HEK293 (cell line): ENCODE results near the gene BMPR1A.

ENCODE experiments used
- CTCF ChIA-PET: fragments of 350-600 bp; formaldehyde crosslinking; extraction: SDS; loops from one replicate; lab custom pipeline; 2021; ENCODE audit warnings: antibody characterized with exemption; lab: Yijun Ruan, JAX
- POLR2A ChIA-PET: fragments of 300-600 bp; formaldehyde crosslinking; extraction: SDS; loops from one replicate; lab custom pipeline; 2020; ENCODE audit warnings: antibody characterized with exemption, inconsistent platforms; lab: Yijun Ruan, JAX
- H3K27ac ChIP-seq: fragments of 200-500 bp; sonication (Bioruptor generic); 2 replicates; pipeline ENCODE4 v1.5.1; 2014; ENCODE audit warnings: low read depth, low read length, control low read depth, inconsistent platforms; ENCODE audit errors: extremely low read depth
- H3K36me3 ChIP-seq, 2 experiments: fragments of 200-500 bp in 1 of 2; sonication (Bioruptor generic) in 1 of 2; 1 replicate in 1 of 2; 2 replicates in 1 of 2; pipeline ENCODE4 v1.5.1; 2014 to 2017; ENCODE audit warnings: inconsistent platforms in 2 of 2, low read length in 2 of 2; ENCODE audit not compliant: control insufficient read depth in 2 of 2, insufficient read depth in 1 of 2
- H3K4me1 ChIP-seq: fragments of 200-500 bp; sonication (Bioruptor generic); 2 replicates; pipeline ENCODE4 v1.5.1; 2014; ENCODE audit warnings: mild to moderate bottlenecking, low read length, inconsistent platforms; ENCODE audit not compliant: control insufficient read depth, insufficient read depth
- H3K4me3 ChIP-seq: 2 replicates; pipeline ENCODE4 v1.5.1; 2011; ENCODE audit warnings: low read depth, mild to moderate bottlenecking, control low read depth, low read length, moderate library complexity
- H3K9me3 ChIP-seq: fragments of 200-500 bp; sonication (Bioruptor generic); 2 replicates; pipeline ENCODE4 v1.5.1; 2014; ENCODE audit warnings: low read depth, low read length, inconsistent platforms; ENCODE audit not compliant: control insufficient read depth, insufficient read depth
- BCL11A ChIP-seq: fragments of 450-650 bp; formaldehyde crosslinking; IDR thresholded peaks from 2 replicates; pipeline ENCODE4 v1.5.1; 2016; ENCODE audit warnings: low read depth, missing biosample characterization, missing genetic modification characterization
- HOXA7 ChIP-seq: sonication (generic); formaldehyde crosslinking; IDR thresholded peaks from 2 replicates; pipeline ENCODE4 v1.8.1; 2022; ENCODE audit warnings: missing genetic modification reagents, borderline replicate concordance
- IKZF3 ChIP-seq: fragments of 450-650 bp; IDR thresholded peaks from 2 replicates; pipeline ENCODE4 v1.5.0; 2018; ENCODE audit warnings: missing biosample characterization, mild to moderate bottlenecking, missing genetic modification characterization, moderate library complexity
- SCRT1 ChIP-seq: fragments of 450-650 bp; formaldehyde crosslinking; IDR thresholded peaks from 2 replicates; pipeline ENCODE4 v1.5.1; 2016; ENCODE audit warnings: missing biosample characterization, missing genetic modification characterization, borderline replicate concordance
- SP3 ChIP-seq: fragments of 450-650 bp; formaldehyde crosslinking; IDR thresholded peaks from 2 replicates; pipeline ENCODE4 v1.5.1; 2016; ENCODE audit warnings: missing biosample characterization, missing genetic modification characterization
- TRIM28 ChIP-seq: IDR thresholded peaks from 2 replicates; pipeline ENCODE4 v1.6.1; 2011; ENCODE audit warnings: low read length, control low read depth, borderline replicate concordance
- ZBTB17 ChIP-seq: fragments of 450-650 bp; formaldehyde crosslinking; IDR thresholded peaks from 2 replicates; pipeline ENCODE4 v1.5.1; 2016; ENCODE audit warnings: missing biosample characterization, missing genetic modification characterization
- ZBTB21 ChIP-seq: fragments of 450-650 bp; formaldehyde crosslinking; IDR thresholded peaks from 2 replicates; pipeline ENCODE4 v1.5.1; 2017; ENCODE audit warnings: missing biosample characterization, missing genetic modification characterization
- ZBTB6 ChIP-seq: fragments of 450-650 bp; formaldehyde crosslinking; IDR thresholded peaks from 2 replicates; pipeline ENCODE4 v1.5.1; 2017; ENCODE audit warnings: missing biosample characterization, missing genetic modification characterization
- ZBTB8A ChIP-seq: fragments of 450-650 bp; formaldehyde crosslinking; IDR thresholded peaks from 2 replicates; pipeline ENCODE4 v1.5.1; 2016; ENCODE audit warnings: missing biosample characterization, missing genetic modification characterization
- ZEB2 ChIP-seq: fragments of 450-650 bp; formaldehyde crosslinking; IDR thresholded peaks from 2 replicates; pipeline ENCODE4 v1.5.1; 2016; ENCODE audit warnings: missing biosample characterization, missing genetic modification characterization
- ZIC2 ChIP-seq: fragments of 450-650 bp; formaldehyde crosslinking; IDR thresholded peaks from 2 replicates; pipeline ENCODE4 v1.5.1; 2016; ENCODE audit warnings: missing biosample characterization, missing genetic modification characterization
- ZNF112 ChIP-seq: fragments of 450-650 bp; formaldehyde crosslinking; IDR thresholded peaks from 2 replicates; pipeline ENCODE4 v1.5.0; 2017; ENCODE audit warnings: missing biosample characterization, missing genetic modification characterization
- ZNF114 ChIP-seq: fragments of 450-650 bp; formaldehyde crosslinking; IDR thresholded peaks from 2 replicates; pipeline ENCODE4 v1.5.0; 2017; ENCODE audit warnings: missing biosample characterization, missing genetic modification characterization
- ZNF148 ChIP-seq: fragments of 450-650 bp; formaldehyde crosslinking; IDR thresholded peaks from 2 replicates; pipeline ENCODE4 v1.5.0; 2017; ENCODE audit warnings: missing biosample characterization, missing genetic modification characterization, borderline replicate concordance
- ZNF223 ChIP-seq: fragments of 450-650 bp; formaldehyde crosslinking; IDR thresholded peaks from 2 replicates; pipeline ENCODE4 v1.5.1; 2016; ENCODE audit warnings: missing biosample characterization, missing genetic modification characterization
- ZNF292 ChIP-seq: fragments of 450-650 bp; formaldehyde crosslinking; IDR thresholded peaks from 2 replicates; pipeline ENCODE4 v1.5.1; 2016; ENCODE audit warnings: low read depth, missing biosample characterization, missing genetic modification characterization, borderline replicate concordance
- ZNF37A ChIP-seq: fragments of 450-650 bp; IDR thresholded peaks from 2 replicates; pipeline ENCODE4 v1.5.1; 2018; ENCODE audit warnings: missing biosample characterization, missing genetic modification characterization
- ZNF501 ChIP-seq: fragments of 450-650 bp; formaldehyde crosslinking; IDR thresholded peaks from 2 replicates; pipeline ENCODE4 v1.5.1; 2016; ENCODE audit warnings: missing biosample characterization, missing genetic modification characterization
- ZNF514 ChIP-seq: fragments of 450-650 bp; formaldehyde crosslinking; IDR thresholded peaks from 2 replicates; pipeline ENCODE4 v1.5.1; 2016; ENCODE audit warnings: missing biosample characterization, missing genetic modification characterization
- ZNF560 ChIP-seq: fragments of 450-650 bp; formaldehyde crosslinking; IDR thresholded peaks from 2 replicates; pipeline ENCODE4 v1.5.1; 2017; ENCODE audit warnings: missing biosample characterization, missing genetic modification characterization, borderline replicate concordance
- ZNF561 ChIP-seq: fragments of 450-650 bp; IDR thresholded peaks from 2 replicates; pipeline ENCODE4 v1.5.1; 2018; ENCODE audit warnings: missing biosample characterization, missing genetic modification characterization, borderline replicate concordance
- ZNF670 ChIP-seq: fragments of 450-650 bp; formaldehyde crosslinking; IDR thresholded peaks from 2 replicates; pipeline ENCODE4 v1.5.1; 2016; ENCODE audit warnings: missing biosample characterization, missing genetic modification characterization, low read depth
- ZNF692 ChIP-seq: fragments of 450-650 bp; formaldehyde crosslinking; IDR thresholded peaks from 2 replicates; pipeline ENCODE4 v1.5.1; 2016; ENCODE audit warnings: missing biosample characterization, missing genetic modification characterization
- ZNF704 ChIP-seq: fragments of 450-650 bp; formaldehyde crosslinking; IDR thresholded peaks from 2 replicates; pipeline ENCODE4 v1.5.1; 2016; ENCODE audit warnings: missing biosample characterization, missing genetic modification characterization
- ZNF768 ChIP-seq: fragments of 450-650 bp; formaldehyde crosslinking; IDR thresholded peaks from 2 replicates; pipeline ENCODE4 v1.5.1; 2018; ENCODE audit warnings: missing biosample characterization, mild to moderate bottlenecking, missing genetic modification characterization
- ZSCAN23 ChIP-seq: fragments of 450-650 bp; formaldehyde crosslinking; IDR thresholded peaks from 2 replicates; pipeline ENCODE4 v1.5.1; 2016; ENCODE audit warnings: missing biosample characterization, missing genetic modification characterization
- ZSCAN30 ChIP-seq: fragments of 450-650 bp; IDR thresholded peaks from 2 replicates; pipeline ENCODE4 v1.5.1; 2018; ENCODE audit warnings: missing biosample characterization, mild to moderate bottlenecking, missing genetic modification characterization, moderate library complexity

Gene BMPR1A

GRCh38 chr10:86870679-86871078 lies 114.3 kb downstream of the BMPR1A start:
- H3K36me3 ChIP-seq, result peaks cover 0 to under 1% of the 10 kb centered on the region in 2 experiments; a peak in 1 of 3 replicates
- ChIA-PET POLR2A (no interaction called here), CTCF (interaction anchor here (0.7 kb wide), 1 partner anchor 38 kb away, joined by 3 read pairs; no protein-coding TSS in a partner anchor)
- H3K9me3 ChIP-seq, result no peaks in the 10 kb centered on the region
- no peak overlapping the region for H3K27ac ChIP-seq
- H3K4me3 ChIP-seq, result no peak overlapping the region
- peaks cover 13% of the 10 kb centered on the region for H3K4me1 ChIP-seq
- TF ChIP-seq ZNF670 (tag by site-specific recombination) (no peak), ZNF514 (tag by site-specific recombination) (no peak), ZBTB6 (tag by site-specific recombination) (no peak), SCRT1 (tag by site-specific recombination) (no peak)

- CTCF ChIA-PET, result interaction anchor here (0.6 to 1.1 kb wide), 4 partner anchors 28 to 167 kb away, joined by 3 read pairs; no protein-coding TSS in a partner anchor
These were observed 115.3 kb downstream of the BMPR1A start for GRCh38 chr10:86871563-86872183.

GRCh38 chr10:86872757-86873156 lies 116.3 kb downstream of the BMPR1A start:
- ChIA-PET POLR2A (no interaction called here), CTCF (interaction anchor here (0.7 kb wide), 2 partner anchors 32 to 168 kb away, joined by 3 read pairs; no protein-coding TSS in a partner anchor)
- no peaks in the 10 kb centered on the region for H3K9me3 ChIP-seq
- no peak overlapping the region for H3K4me3 ChIP-seq
- H3K27ac ChIP-seq, result no peak overlapping the region
- H3K4me1 ChIP-seq, result peaks cover 11% of the 10 kb centered on the region
- H3K36me3 ChIP-seq, result peaks cover 5% of the 10 kb centered on the region in 2 experiments; a peak in 2 of 3 replicates
- TF ChIP-seq IKZF3 (tag by site-specific recombination), result peak; percentile 53
- 0 out of 2 replicates have a peak, but pooled peaks have one; percentile 30 for TF ChIP-seq ZEB2 (tag by site-specific recombination)
- no peak for TF ChIP-seq ZNF114
- TF ChIP-seq TRIM28, result 0 out of 2 replicates have a peak, but pooled peaks have one; percentile 38
- TF ChIP-seq ZSCAN30 (tag by site-specific recombination), result no peak
- no peak for TF ChIP-seq ZSCAN23 (tag by site-specific recombination)
- peak; percentile 53; the same call in 1 of the 2 replicates for TF ChIP-seq ZNF561 (tag by site-specific recombination)
- TF ChIP-seq ZNF148 (tag by site-specific recombination), result no peak
- TF ChIP-seq ZNF223 (tag by site-specific recombination), result no peak
- TF ChIP-seq ZBTB17 (tag by site-specific recombination), result peak; percentile 27; the same call in 1 of the 2 replicates
- peak; percentile 48 for TF ChIP-seq ZBTB8A (tag by site-specific recombination)
- no peak for TF ChIP-seq ZNF37A (tag by site-specific recombination)
- TF ChIP-seq ZIC2 (tag by site-specific recombination), result 0 out of 2 replicates have a peak, but pooled peaks have one; percentile 18
- no peak for TF ChIP-seq ZNF768 (tag by site-specific recombination)

More at GRCh38 chr10:86871563-86872183, 115.3 kb downstream of the BMPR1A start:
- POLR2A ChIA-PET, result interaction anchor here (0.6 kb wide), 1 partner anchor 98 kb away, joined by 3 read pairs; no protein-coding TSS in a partner anchor
- TF ChIP-seq HOXA7 (CRISPR knock-in tag) (no peak), ZNF112 (tag by site-specific recombination) (no peak), SP3 (tag by site-specific recombination) (no peak), ZNF292 (tag by site-specific recombination) (no peak), ZBTB21 (tag by site-specific recombination) (no peak), ZNF704 (tag by site-specific recombination) (no peak), ZNF692 (no peak), ZNF501 (tag by site-specific recombination) (no peak), BCL11A (tag by site-specific recombination) (no peak), ZNF560 (tag by site-specific recombination) (no peak)
- Histone ChIP-seq H3K27ac (no peak overlapping the region), H3K4me1 (peaks cover 12% of the 10 kb centered on the region), H3K36me3 (peaks cover 5% of the 10 kb centered on the region in 2 experiments; a peak in 2 of 3 replicates), H3K9me3 (no peaks in the 10 kb centered on the region), H3K4me3 (no peak overlapping the region)
